Stimulated activated CD8-positive, alpha-beta memory T cell treated with anti-CD3 and anti-CD28 coated beads, Interleukin-15, amount 100 ng/mL, for 24 hours (primary cell): Measurements from ENCODE around the gene SYT9.

Source experiments
- DNase-seq: peaks from one replicate; pipeline ENCODE4 v3.0.0-alpha.2; 2020; ENCODE audit warnings: low read depth

The SYT9 gene, protein sequence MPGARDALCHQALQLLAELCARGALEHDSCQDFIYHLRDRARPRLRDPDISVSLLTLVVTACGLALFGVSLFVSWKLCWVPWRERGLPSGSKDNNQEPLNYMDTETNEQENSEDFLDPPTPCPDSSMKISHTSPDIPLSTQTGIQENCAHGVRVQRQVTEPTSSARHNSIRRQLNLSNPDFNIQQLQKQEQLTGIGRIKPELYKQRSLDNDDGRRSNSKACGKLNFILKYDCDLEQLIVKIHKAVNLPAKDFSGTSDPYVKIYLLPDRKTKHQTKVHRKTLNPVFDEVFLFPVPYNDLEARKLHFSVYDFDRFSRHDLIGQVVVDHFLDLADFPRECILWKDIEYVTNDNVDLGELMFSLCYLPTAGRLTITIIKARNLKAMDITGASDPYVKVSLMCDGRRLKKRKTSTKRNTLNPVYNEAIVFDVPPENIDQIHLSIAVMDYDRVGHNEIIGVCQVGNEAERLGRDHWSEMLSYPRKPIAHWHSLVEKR

GRCh38 chr11:7251836-7252682 lies at the start of gene SYT9:
TSS of gene SYT9 (plus strand) at chr11:7251904. CDS start at chr11:7252187, 283 bp downstream.
- no peak for DNase-seq

DNA sequence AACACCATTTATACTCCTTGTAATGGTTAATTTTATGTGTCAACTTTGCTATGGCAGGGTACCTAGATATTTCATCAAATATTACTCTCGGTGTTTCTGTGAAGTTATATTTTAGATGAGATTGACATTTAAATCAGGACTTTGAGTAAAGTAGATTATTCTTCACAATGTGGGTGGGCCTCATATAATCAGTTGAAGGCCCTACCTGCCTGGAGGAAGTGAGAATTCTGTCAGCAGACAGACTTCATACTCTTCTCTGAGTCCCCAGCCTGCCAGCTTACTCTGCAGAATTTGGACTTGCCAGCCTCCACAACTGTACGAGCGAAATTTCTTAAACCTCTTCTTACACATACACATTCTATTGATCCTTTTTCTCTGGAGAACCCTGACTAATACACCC lies 49.3 kb upstream of the SYT9 start:
- DNase-seq = no peak

DNA sequence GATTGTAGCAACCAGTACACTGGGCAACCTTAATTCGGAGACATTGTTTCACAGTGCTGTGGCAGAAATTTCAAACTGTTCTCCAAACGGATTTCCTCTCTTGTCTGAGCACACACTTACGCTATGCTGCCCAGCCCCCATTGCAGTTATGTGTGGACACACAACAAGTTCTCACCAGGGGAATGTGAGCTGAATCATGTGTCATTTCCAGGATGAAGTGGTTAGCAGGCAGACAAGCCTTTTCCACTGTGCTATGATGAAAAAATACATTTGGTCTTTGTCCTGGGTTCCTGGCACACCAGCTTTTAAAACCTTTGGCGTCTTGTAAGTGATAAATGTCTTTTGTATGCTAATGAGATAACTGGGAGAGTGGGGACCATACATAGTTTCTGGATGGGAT lies 46.9 kb upstream of the SYT9 start:
- no peak for DNase-seq

- DNase-seq = no peak
Observed at GRCh38 chr11:7208391-7208790, 43.3 kb upstream of the SYT9 start.

DNA sequence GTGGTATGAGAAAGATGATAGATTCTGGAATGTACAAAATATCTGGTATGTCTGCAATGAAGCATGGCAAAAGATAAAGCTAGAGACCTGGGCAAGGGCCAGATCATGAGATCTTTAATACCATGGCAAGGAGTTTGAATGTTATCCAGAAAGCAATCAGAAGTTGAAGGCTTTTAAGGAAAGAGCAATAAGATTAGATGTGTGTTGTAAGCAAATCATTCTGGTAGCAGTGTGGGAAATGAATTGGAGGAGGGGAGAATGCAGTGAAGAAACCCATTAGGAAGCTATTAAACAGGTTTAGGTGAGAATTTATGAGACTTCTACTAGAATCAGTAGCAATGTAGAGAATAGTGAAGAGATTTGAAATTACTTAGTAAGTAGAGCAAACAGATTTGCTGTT lies 32.2 kb upstream of the SYT9 start:
- no peak for DNase-seq

- no peak for DNase-seq
Observed at GRCh38 chr11:7220636-7221035, 31.1 kb upstream of the SYT9 start.

GRCh38 chr11:7222619-7223018 lies 29.1 kb upstream of the SYT9 start:
- DNase-seq = no peak

DNA sequence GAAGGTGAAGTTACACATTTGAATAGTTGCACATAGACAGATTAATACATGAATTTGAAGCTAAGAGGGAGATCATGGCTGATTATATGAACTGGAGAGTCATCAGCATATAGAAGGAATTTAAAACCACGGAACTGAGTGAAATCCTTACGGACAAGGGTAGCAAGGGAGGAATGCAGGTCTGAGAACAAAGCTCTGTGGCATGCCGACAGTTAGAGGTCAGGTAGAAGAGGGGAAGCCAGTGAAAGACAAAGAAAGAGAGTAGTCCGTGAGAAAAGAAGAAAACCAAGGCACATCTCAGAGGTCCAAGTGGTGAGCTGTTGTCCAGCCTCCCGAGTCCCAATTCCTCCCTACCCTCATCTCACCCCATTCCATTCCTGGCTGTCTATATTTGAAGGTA lies 11.8 kb upstream of the SYT9 start:
- no peak for DNase-seq

- no peak for DNase-seq
Observed at GRCh38 chr11:7245341-7245740, 6.4 kb upstream of the SYT9 start.

DNA sequence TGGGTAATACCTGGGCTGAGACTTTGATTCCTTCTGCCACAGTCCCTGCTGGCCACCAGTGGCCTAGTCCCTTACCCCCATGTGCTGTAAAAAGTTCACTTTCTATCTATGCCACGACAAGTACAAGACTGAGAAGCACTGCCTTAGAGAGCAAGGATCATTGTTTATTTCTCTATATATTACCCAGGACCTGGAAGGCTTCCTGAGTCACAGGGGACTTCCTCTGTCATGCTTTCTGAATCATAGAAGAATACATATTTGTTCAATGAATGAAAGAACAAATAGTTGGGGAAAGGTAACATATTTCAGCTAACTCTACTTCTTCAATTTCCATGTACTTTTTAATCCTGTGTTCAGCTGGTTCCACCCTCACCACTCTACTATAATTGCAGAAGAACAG lies 5.5 kb upstream of the SYT9 start:
- no peak for DNase-seq

- DNase-seq = no peak
Observed at GRCh38 chr11:7250166-7250565, 1.5 kb upstream of the SYT9 start.

DNA sequence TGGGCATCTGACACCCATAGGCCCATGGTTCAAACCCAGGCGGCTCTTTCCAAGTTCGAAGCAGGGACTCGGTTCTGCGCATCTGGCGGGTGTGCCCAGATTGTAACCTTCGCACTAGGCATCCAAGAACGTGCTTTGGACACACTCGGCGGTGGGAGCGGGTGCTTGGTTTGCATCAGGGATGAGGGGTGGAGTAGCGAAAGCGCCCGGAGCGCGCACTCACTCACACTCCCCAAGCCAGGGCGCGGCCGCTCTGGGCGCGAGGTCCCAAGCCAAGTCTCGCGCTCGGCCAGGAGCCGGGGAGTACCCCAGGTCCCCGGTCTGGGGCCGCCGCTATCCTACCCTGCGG lies 243 bp upstream of the SYT9 start:
- no peak for DNase-seq

DNA sequence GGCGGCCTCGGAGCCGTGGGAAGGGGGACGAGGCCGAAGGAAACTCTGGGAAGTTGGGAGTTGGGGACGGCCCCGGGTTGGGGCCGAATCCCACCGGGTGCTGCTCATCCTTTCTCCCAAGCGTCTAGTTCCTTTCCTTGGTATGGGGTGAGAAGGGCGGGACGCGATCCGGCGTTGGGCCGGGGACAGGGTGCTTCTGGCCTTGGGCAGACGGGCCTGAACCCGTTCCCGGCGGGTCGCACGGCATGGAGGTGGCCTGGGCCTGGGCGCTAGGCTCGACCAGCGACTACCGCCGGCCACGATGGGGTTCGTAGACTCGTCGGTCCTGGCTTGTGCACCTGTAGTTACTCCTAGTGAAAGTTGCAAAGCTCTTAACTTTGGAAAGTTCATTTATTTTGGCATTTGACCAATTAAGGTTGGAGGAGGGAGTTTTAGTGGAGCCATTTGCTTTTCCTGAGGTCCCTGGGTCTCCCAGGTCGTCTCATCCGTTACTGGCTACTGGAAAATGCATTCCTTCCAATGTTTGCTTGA lies 1.0 kb downstream of the SYT9 start:
- DNase-seq = no peak

- no peak for DNase-seq
Observed at GRCh38 chr11:7253800-7254199, 2.1 kb downstream of the SYT9 start.

DNA sequence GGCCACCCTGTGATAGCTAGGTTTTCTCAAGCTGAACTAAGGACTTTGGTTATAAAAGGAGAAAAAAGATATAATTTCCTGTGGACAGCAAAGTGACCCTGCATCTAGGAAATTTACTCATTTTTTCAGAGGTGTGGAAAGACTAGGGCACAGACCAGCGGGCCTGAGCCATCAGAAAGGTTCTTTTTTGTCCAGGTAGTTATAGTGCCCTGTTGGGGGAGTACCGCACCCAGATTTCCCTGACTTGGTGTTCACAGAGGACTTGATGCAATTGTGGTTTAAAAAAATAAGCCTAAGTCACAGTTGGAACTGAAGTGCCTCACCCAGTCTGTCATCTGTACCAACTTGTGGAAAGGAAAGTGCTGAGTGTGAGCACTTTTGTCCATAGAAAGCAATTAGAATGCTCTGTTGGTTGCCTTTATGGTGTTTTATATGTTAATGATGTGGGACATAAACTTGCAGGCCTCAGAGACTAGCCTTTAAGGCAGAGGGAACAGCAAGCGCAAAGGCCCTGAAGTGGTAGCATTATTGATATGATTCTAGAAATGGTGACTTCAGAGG lies 3.1 kb downstream of the SYT9 start:
- no peak for DNase-seq

- no peak for DNase-seq
Observed at GRCh38 chr11:7256943-7257342, 5.2 kb downstream of the SYT9 start.

GRCh38 chr11:7257724-7258123 lies 6.0 kb downstream of the SYT9 start:
- no peak for DNase-seq

GRCh38 chr11:7261578-7261977 lies 9.9 kb downstream of the SYT9 start:
- no peak for DNase-seq

GRCh38 chr11:7262672-7263071 lies 11.0 kb downstream of the SYT9 start:
- no peak for DNase-seq

DNA sequence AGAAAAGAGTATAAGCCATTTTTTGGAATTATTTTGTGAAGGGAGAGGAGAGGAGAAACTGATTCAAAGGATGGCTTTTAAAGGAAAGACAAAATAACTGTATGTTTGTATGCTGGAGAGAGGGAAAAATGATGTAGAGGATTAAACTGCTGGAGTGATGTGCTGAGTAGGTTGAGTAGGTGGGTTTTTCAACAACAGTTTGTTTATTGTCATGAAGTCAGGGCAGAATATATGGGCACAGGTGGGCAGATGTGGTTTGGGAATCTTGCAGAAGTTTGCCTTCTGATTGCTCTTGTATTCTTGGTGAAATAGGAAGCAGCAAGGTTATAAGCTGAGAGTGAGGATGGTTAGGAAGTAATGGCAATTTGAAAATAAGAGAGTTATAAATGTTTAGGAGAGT lies 12.1 kb downstream of the SYT9 start:
- no peak for DNase-seq

DNA sequence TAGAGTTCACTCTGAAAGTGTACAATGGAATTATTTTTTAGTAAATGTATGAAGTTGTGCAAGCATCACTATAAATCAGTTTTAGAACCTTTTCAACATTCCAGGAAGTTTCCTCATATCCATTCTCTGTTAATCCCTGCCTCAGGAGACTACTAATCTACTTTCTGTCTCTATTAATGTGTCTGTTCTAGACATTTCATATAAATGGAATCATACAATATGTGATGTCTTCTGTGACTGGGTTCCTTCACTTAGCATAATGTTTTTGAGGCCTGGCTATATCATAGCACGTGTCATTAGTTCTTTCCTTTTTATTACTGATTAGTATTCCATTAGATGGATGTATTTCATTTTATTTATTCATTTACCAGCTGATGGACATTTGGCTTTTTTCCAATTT lies 17.1 kb downstream of the SYT9 start:
- no peak for DNase-seq

GRCh38 chr11:7270233-7270865 lies 18.6 kb downstream of the SYT9 start:
- no peak for DNase-seq
